NCI-H510A (cell line): ENCODE data around the gene IBA57.

Experiments
- DNase-seq: peaks from one replicate; lab custom pipeline; 2025; lab: John Stamatoyannopoulos, UW

IBA57 gene

DNA sequence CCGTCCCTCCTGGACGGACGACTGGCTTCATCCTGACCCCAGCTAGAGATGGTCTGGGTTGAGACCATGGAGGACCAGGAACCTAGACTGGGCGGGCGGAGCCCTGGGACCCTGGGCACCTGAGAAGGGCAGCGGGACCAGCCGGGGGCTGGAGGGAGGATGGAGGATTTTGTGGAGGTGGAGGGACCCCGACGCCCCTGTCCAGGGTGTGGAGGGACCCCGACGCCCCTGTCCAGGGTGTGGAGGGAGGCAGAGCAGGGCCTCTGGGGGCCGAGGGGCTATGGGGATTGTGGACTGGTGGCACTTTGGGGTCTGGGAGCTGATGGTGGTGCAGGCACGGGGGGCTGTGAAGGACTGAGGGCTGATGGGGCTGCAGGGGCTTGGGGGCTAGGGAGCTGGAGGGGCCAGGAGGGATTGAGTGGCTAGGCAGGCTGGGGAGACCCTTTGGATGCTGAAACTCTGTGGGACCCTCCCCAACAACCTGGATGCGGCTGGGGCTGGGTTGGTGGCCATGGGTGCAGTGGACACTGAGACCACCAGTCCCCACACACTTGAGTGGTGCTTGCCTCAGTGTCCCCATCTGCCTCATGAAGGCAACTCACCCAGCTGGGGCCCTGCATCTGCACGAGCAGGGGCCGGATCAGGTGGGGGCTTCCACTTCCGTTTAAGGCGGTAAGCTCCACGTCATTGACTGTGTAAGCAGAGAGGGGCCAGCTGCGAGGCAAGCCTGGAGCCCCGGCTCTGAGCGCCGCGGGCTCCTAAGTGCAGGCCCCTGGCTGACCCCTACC lies 8.5 kb upstream of the IBA57 start:
- no peak for DNase-seq

DNA sequence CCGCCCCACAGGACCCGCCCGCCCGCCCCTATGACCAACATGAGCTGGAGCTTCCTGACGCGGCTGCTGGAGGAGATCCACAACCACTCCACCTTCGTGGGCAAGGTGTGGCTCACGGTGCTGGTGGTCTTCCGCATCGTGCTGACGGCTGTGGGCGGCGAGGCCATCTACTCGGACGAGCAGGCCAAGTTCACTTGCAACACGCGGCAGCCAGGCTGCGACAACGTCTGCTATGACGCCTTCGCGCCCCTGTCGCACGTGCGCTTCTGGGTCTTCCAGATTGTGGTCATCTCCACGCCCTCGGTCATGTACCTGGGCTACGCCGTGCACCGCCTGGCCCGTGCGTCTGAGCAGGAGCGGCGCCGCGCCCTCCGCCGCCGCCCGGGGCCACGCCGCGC lies 7.9 kb upstream of the IBA57 start:
- DNase-seq, result no peak

DNA sequence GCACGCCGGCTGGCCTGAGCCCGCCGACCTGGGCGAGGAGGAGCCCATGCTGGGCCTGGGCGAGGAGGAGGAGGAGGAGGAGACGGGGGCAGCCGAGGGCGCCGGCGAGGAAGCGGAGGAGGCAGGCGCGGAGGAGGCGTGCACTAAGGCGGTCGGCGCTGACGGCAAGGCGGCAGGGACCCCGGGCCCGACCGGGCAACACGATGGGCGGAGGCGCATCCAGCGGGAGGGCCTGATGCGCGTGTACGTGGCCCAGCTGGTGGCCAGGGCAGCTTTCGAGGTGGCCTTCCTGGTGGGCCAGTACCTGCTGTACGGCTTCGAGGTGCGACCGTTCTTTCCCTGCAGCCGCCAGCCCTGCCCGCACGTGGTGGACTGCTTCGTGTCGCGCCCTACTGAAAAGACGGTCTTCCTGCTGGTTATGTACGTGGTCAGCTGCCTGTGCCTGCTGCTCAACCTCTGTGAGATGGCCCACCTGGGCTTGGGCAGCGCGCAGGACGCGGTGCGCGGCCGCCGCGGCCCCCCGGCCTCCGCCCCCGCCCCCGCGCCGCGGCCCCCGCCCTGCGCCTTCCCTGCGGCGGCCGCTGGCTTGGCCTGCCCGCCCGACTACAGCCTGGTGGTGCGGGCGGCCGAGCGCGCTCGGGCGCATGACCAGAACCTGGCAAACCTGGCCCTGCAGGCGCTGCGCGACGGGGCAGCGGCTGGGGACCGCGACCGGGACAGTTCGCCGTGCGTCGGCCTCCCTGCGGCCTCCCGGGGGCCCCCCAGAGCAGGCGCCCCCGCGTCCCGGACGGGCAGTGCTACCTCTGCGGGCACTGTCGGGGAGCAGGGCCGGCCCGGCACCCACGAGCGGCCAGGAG lies 7.2 kb upstream of the IBA57 start:
- DNase-seq, result no peak

DNA sequence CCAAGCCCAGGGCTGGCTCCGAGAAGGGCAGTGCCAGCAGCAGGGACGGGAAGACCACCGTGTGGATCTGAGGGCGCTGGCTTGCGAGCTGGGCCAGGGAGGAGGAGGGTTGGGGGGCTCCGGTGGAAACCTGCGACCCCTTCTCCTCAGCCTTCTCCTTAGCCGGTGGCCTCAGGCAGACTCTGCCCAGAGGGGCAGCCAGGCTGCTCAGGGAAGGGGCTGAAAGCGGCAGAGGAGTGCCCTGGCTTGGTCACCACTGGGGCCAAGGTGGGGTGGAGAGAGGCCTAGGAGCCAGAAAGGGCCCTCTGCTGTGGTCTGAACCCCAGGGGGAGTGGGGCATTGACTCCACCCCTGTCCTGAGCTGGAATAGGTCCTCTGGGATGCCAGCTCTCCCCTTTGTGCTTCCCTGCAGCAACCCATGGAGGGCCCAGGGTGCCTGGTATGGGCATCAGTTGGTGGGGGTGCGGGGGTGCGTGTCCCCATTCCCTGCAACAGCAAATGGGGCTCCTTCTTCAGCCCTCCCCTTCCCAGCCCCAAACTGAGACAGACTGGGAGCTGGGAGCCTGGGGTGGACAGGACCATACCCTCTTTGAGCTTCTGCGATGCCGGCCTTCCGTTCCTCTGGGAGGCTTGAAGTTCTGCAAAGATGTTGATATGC lies 6.5 kb upstream of the IBA57 start:
- DNase-seq, result no peak

DNA sequence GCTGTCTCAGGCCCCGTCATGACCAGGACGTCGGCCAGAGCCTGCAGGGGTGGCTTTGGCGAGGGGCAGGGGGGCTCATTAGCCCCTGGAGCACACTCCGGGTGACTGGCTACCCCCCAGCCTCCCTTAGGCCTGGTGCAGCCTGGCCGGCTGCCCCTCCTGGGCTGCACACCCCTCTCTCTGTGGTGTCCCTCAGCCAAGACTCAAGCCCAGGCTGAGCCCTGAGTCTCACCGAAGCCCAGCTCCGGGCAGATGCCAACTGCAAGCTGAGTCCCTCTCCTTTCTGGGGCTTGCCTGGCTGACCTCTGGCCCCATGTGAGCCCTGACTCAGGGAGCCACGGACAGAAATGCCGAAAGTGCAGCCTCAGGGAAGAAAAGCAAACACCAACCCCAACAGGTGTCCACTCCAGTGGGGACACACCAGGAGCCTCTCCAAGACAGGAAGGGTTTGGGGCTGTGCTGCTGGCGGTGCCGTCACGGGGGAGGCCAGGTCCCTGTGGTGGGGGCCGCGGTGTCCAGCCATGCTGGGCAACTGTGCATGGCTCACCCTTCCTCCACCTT lies 5.3 kb upstream of the IBA57 start:
- no peak for DNase-seq

DNA sequence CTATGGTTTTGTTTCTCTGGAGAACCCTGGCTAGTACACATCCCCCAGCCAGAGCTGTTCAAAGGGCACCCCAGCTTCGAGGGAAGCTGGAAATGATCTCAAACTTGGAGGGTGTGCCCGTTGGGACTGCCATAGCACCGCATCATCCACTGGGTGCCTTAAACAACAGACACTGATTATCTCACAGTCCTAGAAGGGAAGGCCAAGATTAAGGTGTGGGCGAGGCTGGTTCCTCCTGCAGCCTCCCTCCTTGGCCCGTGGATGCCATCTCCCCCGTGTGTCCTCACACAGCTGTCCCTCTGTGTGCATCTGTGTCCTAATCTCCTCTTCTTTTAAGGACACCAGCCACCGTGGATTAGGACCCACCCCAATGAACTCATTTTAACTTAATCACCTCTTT lies 4.2 kb upstream of the IBA57 start:
- DNase-seq, result no peak

DNA sequence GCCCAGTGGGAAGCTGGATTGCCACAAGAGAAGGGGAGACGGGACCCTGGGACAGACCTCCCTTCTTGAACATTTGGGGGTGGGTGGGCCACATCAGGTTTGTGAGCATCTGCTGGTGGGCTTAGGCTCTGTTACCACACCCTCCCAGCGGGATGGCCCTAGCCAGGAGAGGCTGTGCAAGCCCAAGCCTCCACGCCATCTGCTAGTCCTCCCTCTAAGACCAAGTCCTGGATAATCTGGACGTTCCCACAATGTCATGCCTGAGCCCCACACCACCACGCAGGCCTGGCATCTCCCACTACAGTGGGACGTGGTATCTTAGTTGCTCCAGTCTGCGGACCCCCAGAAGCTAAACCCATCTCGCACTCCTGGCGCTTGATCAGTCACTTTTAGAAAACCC lies 3.7 kb upstream of the IBA57 start:
- no peak for DNase-seq

DNA sequence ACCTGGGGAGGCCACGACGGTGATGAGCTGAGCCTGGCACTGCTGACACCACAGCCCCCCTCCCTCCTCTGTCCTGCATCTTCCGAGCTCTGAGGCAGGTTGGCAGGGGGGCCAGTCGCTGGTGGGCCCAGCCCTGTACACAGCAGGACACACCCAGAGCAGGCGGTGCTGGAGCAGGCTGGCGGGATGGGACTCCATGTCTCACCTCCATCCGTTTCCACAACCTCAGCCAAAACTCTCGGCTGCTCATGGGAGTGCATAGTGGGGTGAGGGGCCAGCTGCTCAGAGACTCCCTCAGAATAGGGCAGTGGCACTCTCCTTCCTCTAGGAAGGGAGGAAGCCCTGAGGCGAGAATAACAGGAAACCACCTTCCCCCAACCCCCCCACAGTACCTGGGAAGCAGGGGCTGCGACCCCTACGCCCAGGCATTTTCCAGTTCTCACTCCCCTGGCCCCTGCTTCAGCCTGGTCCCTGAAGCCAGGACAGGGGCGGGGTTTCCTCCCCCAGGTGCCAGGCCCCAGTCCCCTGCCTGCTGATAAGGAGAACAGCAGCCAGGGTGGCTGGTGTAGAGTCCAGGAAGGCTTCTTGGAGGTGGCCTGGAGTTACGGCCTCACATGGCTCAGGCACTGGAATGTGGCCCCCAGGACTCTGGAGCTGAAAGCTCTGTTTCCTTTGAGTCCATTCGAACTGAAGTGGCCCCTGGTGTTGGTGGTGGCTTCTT lies 3.2 kb upstream of the IBA57 start:
- no peak for DNase-seq

DNA sequence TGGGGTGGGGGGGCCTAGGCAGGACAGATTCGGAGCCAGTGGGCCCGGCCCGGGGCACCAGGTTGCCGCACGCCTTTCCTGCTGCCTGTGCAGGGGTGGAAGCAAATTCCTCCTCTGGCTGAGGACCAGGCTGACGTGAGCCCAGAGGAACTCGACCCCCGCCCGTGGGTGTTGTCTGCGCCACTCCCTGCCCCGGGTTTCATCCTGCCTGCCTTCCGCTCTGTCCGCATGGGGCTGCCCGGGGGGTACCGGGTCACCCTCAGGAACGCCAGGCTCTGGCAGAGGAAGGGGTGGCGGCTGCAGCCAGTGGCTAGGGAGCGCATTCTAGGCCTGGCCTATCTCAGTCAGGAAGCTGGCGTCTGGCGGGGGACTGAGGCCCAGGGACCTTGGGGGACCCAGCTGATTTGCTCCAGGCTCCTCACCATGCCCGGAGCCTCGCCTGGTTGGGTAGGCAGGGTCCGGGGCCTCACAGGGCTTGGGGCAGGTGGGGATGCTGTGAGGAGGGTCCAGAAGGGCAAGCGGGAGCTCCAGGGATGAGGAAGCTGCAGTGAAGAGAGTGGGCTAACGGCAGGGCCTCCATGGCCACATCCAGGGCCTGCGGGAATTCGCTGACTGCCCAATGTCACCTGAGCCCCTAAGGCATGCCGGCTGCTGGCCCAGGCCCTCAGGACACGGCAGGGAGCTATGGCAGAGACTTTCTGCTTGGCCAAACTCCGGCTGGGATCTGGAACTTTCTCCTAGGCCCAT lies 2.4 kb upstream of the IBA57 start:
- no peak for DNase-seq

DNA sequence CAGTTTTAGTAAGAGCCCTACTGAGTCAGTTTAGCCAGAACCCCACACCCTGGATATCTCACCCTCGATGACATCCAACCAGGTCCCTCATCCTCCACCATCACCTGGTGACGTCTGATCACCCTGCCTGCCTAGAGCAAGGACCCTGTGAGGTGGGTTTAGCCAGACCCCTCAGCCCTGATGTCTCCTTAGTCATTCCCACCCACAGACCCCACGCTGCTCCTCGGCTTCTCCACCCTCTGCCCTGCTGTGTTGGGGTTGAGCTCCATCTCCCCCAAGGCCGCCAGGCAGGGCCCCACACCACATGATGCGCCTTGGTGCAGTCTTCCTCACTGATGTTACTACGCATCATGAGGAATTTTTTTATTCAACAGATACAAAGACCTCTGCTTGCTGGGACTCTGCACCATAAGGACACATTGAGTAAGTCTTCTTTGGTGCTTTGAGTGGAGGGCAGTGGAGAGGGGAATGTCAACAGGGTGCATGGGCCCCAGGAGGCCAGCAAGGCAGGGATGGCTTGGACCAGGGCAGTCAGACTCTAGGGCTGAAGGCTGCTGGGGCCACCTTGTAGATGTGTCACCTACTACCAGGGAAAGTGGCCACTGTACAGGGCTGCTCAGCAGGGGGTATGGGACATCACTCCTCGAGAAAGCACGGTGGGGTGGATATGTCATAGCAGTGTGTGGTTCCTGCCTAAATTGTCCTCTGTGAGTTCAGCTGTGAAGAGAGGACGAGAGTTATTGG lies 1.7 kb upstream of the IBA57 start:
- DNase-seq, result no peak

DNA sequence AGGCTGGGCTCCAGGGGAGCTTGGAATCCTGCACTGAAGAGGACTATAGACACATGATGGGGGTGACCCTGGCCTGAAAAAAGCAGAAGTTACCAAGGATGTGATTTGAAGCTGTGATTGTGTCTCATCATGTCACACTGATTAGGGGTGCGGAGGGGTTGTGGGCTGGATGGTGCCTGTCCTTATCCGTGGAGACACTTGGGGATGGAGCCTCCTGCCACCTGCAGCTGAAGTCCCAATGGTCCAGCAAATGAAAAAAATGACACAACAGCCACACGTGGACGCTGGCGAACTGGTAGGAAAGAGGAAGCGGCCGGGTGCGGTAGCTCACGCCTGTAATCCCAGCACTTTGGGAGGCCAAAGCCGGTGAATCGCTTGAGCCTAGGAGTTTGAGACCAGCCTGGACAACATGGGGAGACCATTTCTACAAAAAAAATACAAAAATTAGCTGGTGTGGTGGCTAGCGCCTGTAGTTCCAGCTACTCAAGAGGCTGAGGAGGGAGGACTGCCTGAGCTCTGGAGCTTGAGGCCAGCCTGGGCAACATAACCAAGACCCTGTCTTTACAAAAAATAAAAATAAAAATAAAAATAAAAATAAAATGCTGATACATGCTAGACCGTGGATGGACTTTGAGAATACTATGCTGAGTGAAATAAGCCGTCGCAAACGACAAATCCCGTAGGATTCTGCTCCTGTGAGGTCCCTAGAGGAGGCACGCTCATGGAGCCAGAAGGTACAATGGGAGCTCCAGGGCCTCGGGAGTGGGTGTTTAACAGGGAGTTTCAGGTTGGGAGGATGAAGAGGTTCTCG lies 838 bp upstream of the IBA57 start:
- DNase-seq, result no peak

DNA sequence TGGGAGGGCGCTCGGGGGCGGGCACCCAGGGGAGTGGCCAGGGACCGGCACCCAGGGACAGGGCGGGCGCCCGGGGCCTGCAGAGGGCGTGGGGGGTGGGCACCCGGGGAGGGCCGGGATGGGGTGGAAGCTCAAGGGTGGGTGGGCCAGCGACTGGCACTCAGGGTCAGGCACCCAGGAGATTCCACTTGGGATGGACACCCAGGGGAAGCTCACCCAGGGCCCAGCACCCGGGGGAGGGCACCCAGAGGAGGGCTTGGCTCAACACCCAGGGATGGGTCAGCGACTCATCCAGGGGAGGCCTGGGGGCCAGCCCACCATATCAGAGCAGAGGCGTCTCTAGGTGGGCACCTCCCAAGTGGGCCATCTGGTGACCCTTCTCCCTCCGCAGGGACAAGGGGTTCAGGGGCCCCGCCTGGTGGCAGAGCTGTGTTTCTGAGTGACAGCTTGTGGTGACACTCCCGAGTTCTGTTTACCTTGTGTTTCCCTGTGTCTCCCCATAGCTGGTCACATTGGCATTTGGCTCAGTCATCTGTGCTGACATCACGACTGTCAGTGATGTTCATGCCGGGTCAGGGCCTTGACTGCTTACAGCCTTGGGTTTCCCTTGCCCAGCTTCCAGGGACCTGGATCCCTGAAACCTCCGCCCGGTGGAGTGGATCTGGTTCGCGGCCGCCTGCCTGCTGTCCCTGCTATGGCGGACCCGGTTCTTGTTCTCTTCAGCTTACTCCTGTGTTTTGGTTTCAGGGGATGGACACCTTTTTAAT lies 749 bp downstream of the IBA57 start:
- peak; percentile 21 for DNase-seq

DNA sequence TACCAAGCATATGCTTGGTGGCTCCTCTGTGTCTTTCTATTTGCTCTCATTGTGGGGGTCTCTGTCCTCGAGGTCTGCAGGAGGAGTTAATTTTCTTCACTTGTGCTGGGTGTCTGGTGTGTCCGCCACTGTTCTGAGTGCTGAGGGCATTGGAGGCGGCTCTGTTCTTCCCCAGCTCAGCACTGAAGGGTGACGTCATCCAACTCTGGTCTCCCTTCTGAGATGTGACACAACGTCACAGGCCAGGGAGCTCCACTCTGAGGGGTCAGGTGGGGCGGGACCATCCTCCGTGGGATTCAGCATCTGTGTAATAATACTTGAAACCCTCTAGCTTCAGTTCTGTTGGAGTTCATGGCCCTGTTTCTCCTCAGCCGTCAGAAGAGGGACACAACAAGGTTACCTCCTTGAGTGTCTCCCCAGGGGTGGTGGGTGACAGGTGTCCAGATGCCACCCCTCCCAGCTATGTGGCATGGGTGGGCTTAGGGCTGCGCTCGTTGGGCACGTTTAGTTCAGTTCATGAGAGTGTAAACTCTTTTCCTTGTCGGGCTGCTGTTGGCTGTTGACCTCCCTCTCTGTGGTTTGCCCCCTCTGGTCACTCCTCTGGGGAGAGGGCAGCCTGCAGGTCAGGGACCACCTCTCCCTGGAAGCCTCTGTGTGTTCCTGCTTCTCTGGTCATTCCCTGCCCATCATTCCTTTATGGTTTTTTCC lies 3.1 kb downstream of the IBA57 start:
- DNase-seq, result no peak

DNA sequence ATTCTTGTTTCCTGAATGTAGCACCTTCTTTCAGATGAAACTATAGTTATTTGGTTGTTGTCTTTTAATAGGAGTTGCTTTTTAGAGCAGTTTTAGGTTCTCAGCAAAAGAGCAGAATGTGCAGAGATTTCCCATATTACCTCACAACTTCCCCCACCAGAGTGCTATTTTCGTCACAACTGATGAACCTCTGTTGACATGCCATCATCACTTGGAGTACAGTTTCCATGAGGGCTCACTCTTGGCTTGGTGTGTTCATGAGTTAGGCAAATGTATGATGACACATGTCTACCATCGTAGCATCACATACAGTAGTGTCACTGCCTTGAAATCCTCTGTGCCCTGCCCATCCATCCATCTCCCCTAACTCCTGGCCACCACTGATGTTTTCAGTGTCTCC lies 3.7 kb downstream of the IBA57 start:
- DNase-seq, result no peak

DNA sequence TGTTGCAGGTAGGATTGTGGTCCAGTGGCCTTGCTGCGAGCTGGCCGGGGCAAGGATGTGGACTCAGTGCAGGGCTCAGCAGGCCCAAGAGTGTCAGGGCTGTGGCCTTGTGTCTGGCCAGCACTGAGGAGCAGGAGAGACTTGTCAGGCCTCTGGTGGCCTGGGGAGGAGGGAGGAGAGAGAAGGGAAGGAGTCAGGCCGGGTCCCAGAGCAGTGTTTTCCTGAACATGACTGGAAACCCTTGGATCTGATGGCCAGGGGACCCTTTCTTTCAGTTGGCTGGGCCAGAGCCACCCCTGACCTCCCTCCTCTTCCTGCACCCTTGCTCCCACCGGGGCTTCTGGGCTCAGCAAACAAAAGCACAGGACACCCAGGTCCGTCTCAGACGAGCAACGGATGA lies 5.1 kb downstream of the IBA57 start:
- DNase-seq, result no peak

DNA sequence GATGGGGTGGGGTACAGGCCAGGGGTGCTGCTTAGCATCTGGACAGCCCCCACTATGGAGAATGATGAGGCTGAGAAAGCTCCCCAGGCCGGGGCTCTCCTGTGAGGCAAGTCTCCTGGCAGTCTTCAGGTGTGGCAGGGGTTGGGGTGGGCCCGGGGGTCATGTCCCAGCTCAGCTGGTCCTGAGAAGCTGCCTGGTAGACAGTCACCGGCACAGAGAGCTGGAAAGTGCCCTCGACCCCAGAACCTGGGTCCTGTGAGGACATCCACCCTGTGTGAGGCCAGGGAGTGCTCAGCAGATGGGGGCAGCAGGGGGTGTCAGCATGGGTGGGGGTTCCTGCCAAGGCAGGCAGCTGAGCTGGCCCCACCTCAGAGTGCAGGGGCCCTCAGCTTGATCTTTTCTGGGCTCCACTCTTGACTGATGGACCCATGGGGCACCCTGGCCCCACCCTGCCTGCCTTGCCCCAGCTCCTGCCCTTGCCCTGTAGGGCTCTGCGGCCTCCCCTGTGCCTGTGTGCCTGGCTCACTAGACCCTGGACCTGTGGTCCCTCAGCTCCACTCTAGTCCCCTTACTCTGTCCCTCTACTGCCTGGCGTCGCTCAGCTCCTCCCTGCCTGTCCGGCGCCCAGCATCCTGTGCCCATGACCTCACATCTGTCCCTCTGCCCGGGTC lies 5.8 kb downstream of the IBA57 start:
- no peak for DNase-seq
